IPS-15b (cell line): ENCODE data around the gene ADSS1.
A peak's percentile ranks its signal among the peaks of the same experiment; 100 is the strongest.

Experiments used
- H3K27me3 ChIP-seq: one replicate; pipeline ENCODE4 v1.6.1; 2013; ENCODE audit warnings: low read length; ENCODE audit not compliant: control insufficient read depth, insufficient read depth
- H3K36me3 ChIP-seq: one replicate; pipeline ENCODE4 v1.6.1; 2013; ENCODE audit warnings: low read length; ENCODE audit not compliant: control insufficient read depth, insufficient read depth
- H3K4me1 ChIP-seq: one replicate; pipeline ENCODE4 v1.6.1; 2013; ENCODE audit warnings: mild to moderate bottlenecking, low read length; ENCODE audit not compliant: control insufficient read depth, insufficient read depth
- H3K4me3 ChIP-seq: one replicate; pipeline ENCODE4 v1.5.1; 2013; ENCODE audit warnings: low read depth, low read length
- H3K9ac ChIP-seq: one replicate; pipeline ENCODE4 v1.6.1; 2013; ENCODE audit warnings: low read depth, mild to moderate bottlenecking, low read length
- H3K9me3 ChIP-seq: one replicate; pipeline ENCODE4 v1.6.1; 2013; ENCODE audit warnings: mild to moderate bottlenecking, low read length; ENCODE audit not compliant: control insufficient read depth, insufficient read depth

Gene ADSS1

GRCh38 chr14:104775073-104775489, 51.1 kb downstream of the ADSS1 start:
- Histone ChIP-seq H3K4me3 (no peak overlapping the region), H3K4me1 (no peaks in the 10 kb centered on the region), H3K9ac (no peak overlapping the region), H3K36me3 (peaks cover 42% of the 10 kb centered on the region), H3K9me3 (no peaks in the 10 kb centered on the region), H3K27me3 (no peaks in the 10 kb centered on the region)

- no peaks in the 10 kb centered on the region for H3K27me3 ChIP-seq
- no peak overlapping the region for H3K9ac ChIP-seq
- H3K9me3 ChIP-seq, result no peaks in the 10 kb centered on the region
- no peaks in the 10 kb centered on the region for H3K4me1 ChIP-seq
- peaks cover 33% of the 10 kb centered on the region for H3K36me3 ChIP-seq
- no peak overlapping the region for H3K4me3 ChIP-seq
Observed at GRCh38 chr14:104776481-104776880, 52.5 kb downstream of the ADSS1 start.

- Histone ChIP-seq H3K4me3 (no peak overlapping the region), H3K4me1 (no peaks in the 10 kb centered on the region), H3K9ac (no peak overlapping the region), H3K36me3 (peaks cover 26% of the 10 kb centered on the region), H3K9me3 (no peaks in the 10 kb centered on the region), H3K27me3 (no peaks in the 10 kb centered on the region)
Observed at GRCh38 chr14:104776961-104777807, 53.2 kb downstream of the ADSS1 start.

GRCh38 chr14:104777808-104778249, 53.8 kb downstream of the ADSS1 start:
- H3K9me3 ChIP-seq, result no peaks in the 10 kb centered on the region
- peaks cover 19% of the 10 kb centered on the region for H3K36me3 ChIP-seq
- H3K9ac ChIP-seq, result no peak overlapping the region
- H3K27me3 ChIP-seq, result no peaks in the 10 kb centered on the region
- H3K4me1 ChIP-seq, result no peaks in the 10 kb centered on the region
- H3K4me3 ChIP-seq, result no peak overlapping the region

- peaks cover 11% of the 10 kb centered on the region for H3K36me3 ChIP-seq
- peak overlapping the region; percentile 24 for H3K9ac ChIP-seq
- no peaks in the 10 kb centered on the region for H3K27me3 ChIP-seq
- H3K4me1 ChIP-seq, result no peaks in the 10 kb centered on the region
- no peaks in the 10 kb centered on the region for H3K9me3 ChIP-seq
- H3K4me3 ChIP-seq, result no peak overlapping the region
Observed at GRCh38 chr14:104778694-104779331, 54.8 kb downstream of the ADSS1 start.

GRCh38 chr14:104779776-104780512, 55.9 kb downstream of the ADSS1 start:
- Histone ChIP-seq H3K4me3 (no peak overlapping the region), H3K36me3 (peaks cover 11% of the 10 kb centered on the region), H3K9ac (no peak overlapping the region), H3K4me1 (no peaks in the 10 kb centered on the region), H3K27me3 (no peaks in the 10 kb centered on the region), H3K9me3 (no peaks in the 10 kb centered on the region)

- Histone ChIP-seq H3K4me3 (no peak overlapping the region), H3K9ac (no peak overlapping the region), H3K9me3 (no peaks in the 10 kb centered on the region), H3K36me3 (peaks cover 6% of the 10 kb centered on the region), H3K4me1 (no peaks in the 10 kb centered on the region), H3K27me3 (no peaks in the 10 kb centered on the region)
Observed at GRCh38 chr14:104780513-104781030, 56.5 kb downstream of the ADSS1 start.

- Histone ChIP-seq H3K9ac (no peak overlapping the region), H3K4me3 (no peak overlapping the region), H3K4me1 (no peaks in the 10 kb centered on the region), H3K9me3 (no peaks in the 10 kb centered on the region), H3K27me3 (no peaks in the 10 kb centered on the region), H3K36me3 (peaks cover 4% of the 10 kb centered on the region)
Observed at GRCh38 chr14:104781271-104782077, 57.4 kb downstream of the ADSS1 start.

- Histone ChIP-seq H3K36me3 (peaks cover 8% of the 10 kb centered on the region), H3K27me3 (no peaks in the 10 kb centered on the region), H3K9ac (no peak overlapping the region), H3K4me3 (no peak overlapping the region), H3K4me1 (no peaks in the 10 kb centered on the region), H3K9me3 (no peaks in the 10 kb centered on the region)
Observed at GRCh38 chr14:104782086-104782807, 58.2 kb downstream of the ADSS1 start.

- Histone ChIP-seq H3K4me1 (no peaks in the 10 kb centered on the region), H3K27me3 (no peaks in the 10 kb centered on the region), H3K9ac (no peak overlapping the region), H3K4me3 (no peak overlapping the region), H3K9me3 (no peaks in the 10 kb centered on the region), H3K36me3 (peaks cover 8% of the 10 kb centered on the region)
Observed at GRCh38 chr14:104782808-104783139, 58.7 kb downstream of the ADSS1 start.
